Suprapubic skin (tissue), 4 donors: ENCODE data around the gene MCUR1. TPM values are rescaled to one million over a fixed set of nuclear protein-coding genes. Genes with fewer than 3 reads are reported as not detected.

ENCODE experiments used
- DNase-seq, 2 donors: peaks; one replicate each; pipeline ENCODE4 v3.0.0-alpha.2; 2019; ENCODE audit warnings: low spot score in 2 of 2
- H3K27ac ChIP-seq: fragments of 200-600 bp; sonication (generic); one replicate; pipeline ENCODE4 v1.5.1; 2019
- H3K27me3 ChIP-seq: fragments of 200-600 bp; sonication (generic); one replicate; pipeline ENCODE4 v1.5.1; 2019
- H3K36me3 ChIP-seq: fragments of 200-600 bp; sonication (generic); one replicate; pipeline ENCODE4 v1.5.1; 2019
- H3K4me1 ChIP-seq: fragments of 200-600 bp; sonication (generic); one replicate; pipeline ENCODE4 v1.5.1; 2019
- H3K4me3 ChIP-seq: fragments of 200-600 bp; sonication (generic); one replicate; pipeline ENCODE4 v1.5.1; 2019; ENCODE audit warnings: mild to moderate bottlenecking
- H3K9me3 ChIP-seq: fragments of 200-600 bp; sonication (generic); one replicate; pipeline ENCODE4 v1.5.1; 2019
- CTCF ChIP-seq, 2 donors: fragments of 200-600 bp in 1 of 2; fragments of 450-650 bp in 1 of 2; sonication (generic) in 1 of 2; IDR thresholded peaks; one replicate each; pipeline ENCODE4 v1.5.1; 2016 to 2019; ENCODE audit warnings: antibody characterized with exemption in 2 of 2, mild to moderate bottlenecking in 1 of 2, moderate library complexity in 1 of 2
- EP300 ChIP-seq: sonication (generic); formaldehyde crosslinking; IDR thresholded peaks from one replicate; pipeline ENCODE4 v1.6.1; 2017; ENCODE audit warnings: antibody characterized with exemption
- POLR2A ChIP-seq, 2 donors: fragments of 450-650 bp; IDR thresholded peaks; one replicate each; pipeline ENCODE4 v1.6.1; 2017; ENCODE audit warnings: antibody characterized with exemption in 2 of 2, mild to moderate bottlenecking in 2 of 2, moderate library complexity in 2 of 2
- POLR2AphosphoS5 ChIP-seq, 3 donors: sonication (generic); formaldehyde crosslinking; IDR thresholded peaks; one replicate each; pipeline ENCODE4 v1.6.1; 2017; ENCODE audit warnings: antibody characterized with exemption in 3 of 3
- WGBS: methylation state at CpG from one replicate; pipeline ENCODE4 v1.1.5; 2018; 5-methylcytosine and 5-hydroxymethylcytosine counted together
- total RNA-seq, 4 donors: library from RNA; depleted of rRNA; stranded (reverse); fragments of >200 nt; gene quantifications; one replicate each; pipeline ENCODE4 v1.1.0, GENCODE V29; 2016

The MCUR1 gene
- total RNA-seq, 4 donors from 2014 or later, result 20.8 to 30.7 (median 27.8) TPM

GRCh38 chr6:13764996-13765395 lies 49.4 kb downstream of the MCUR1 start:
- 92% methylated on average over 9 of the region's 9 CpGs for WGBS
- DNase-seq, result peak in 1 of 2 donors; percentile 37
- TF ChIP-seq CTCF (IDR thresholded peaks at IDR 0.05) (no peak), EP300 (no peak), POLR2A (IDR thresholded peaks at IDR 0.05) (no peak), POLR2AphosphoS5 (IDR thresholded peaks at IDR 0.05) (no peak)
- Histone ChIP-seq H3K4me1 (peaks cover 58% of the 10 kb centered on the region), H3K4me3 (no peak overlapping the region), H3K9me3 (no peaks in the 10 kb centered on the region), H3K27ac (peak overlapping the region; percentile 50), H3K27me3 (no peaks in the 10 kb centered on the region), H3K36me3 (no peaks in the 10 kb centered on the region)

GRCh38 chr6:13763740-13764381 lies 50.5 kb downstream of the MCUR1 start:
- no peaks in the 10 kb centered on the region for H3K36me3 ChIP-seq
- no peaks in the 10 kb centered on the region for H3K9me3 ChIP-seq
- no peaks in the 10 kb centered on the region for H3K27me3 ChIP-seq
- H3K4me3 ChIP-seq, result no peak overlapping the region
- TF ChIP-seq EP300 (no peak), CTCF (IDR thresholded peaks at IDR 0.05) (no peak), POLR2A (IDR thresholded peaks at IDR 0.05) (no peak), POLR2AphosphoS5 (IDR thresholded peaks at IDR 0.05) (no peak)
- DNase-seq, result peak in 1 of 2 donors; percentile 35
- 87% methylated on average over 5 of the region's 5 CpGs for WGBS
- H3K4me1 ChIP-seq, result peaks cover 63% of the 10 kb centered on the region
- H3K27ac ChIP-seq, result peak overlapping the region; percentile 89

GRCh38 chr6:13762611-13763441 lies 51.5 kb downstream of the MCUR1 start:
- no peak overlapping the region for H3K4me3 ChIP-seq
- DNase-seq, result peak; percentile 82 to 87
- 22% methylated on average over 6 of the region's 6 CpGs for WGBS
- H3K27ac ChIP-seq, result peak overlapping the region; percentile 89
- H3K9me3 ChIP-seq, result no peaks in the 10 kb centered on the region
- H3K36me3 ChIP-seq, result no peaks in the 10 kb centered on the region
- TF ChIP-seq CTCF (IDR thresholded peaks at IDR 0.05) (no peak), POLR2A (IDR thresholded peaks at IDR 0.05) (no peak), POLR2AphosphoS5 (IDR thresholded peaks at IDR 0.05) (no peak), EP300 (no peak)
- H3K4me1 ChIP-seq, result peaks cover 64% of the 10 kb centered on the region
- no peaks in the 10 kb centered on the region for H3K27me3 ChIP-seq

- no peaks in the 10 kb centered on the region for H3K9me3 ChIP-seq
- DNase-seq, result no peak
- peak overlapping the region; percentile 89 for H3K27ac ChIP-seq
These were observed 52.9 kb downstream of the MCUR1 start for GRCh38 chr6:13761361-13762036.

More at GRCh38 chr6:13761361-13762036, 52.9 kb downstream of the MCUR1 start:
- Histone ChIP-seq H3K4me1 (peaks cover 58% of the 10 kb centered on the region), H3K36me3 (no peaks in the 10 kb centered on the region), H3K27me3 (no peaks in the 10 kb centered on the region), H3K4me3 (peak overlapping the region; percentile 16)
- WGBS, result 36% methylated on average over 6 of the region's 6 CpGs
- TF ChIP-seq POLR2AphosphoS5 (IDR thresholded peaks at IDR 0.05) (no peak), CTCF (IDR thresholded peaks at IDR 0.05) (no peak), EP300 (no peak), POLR2A (IDR thresholded peaks at IDR 0.05) (no peak)
